ENCODE results near the gene GPR155.

The GPR155 gene, protein sequence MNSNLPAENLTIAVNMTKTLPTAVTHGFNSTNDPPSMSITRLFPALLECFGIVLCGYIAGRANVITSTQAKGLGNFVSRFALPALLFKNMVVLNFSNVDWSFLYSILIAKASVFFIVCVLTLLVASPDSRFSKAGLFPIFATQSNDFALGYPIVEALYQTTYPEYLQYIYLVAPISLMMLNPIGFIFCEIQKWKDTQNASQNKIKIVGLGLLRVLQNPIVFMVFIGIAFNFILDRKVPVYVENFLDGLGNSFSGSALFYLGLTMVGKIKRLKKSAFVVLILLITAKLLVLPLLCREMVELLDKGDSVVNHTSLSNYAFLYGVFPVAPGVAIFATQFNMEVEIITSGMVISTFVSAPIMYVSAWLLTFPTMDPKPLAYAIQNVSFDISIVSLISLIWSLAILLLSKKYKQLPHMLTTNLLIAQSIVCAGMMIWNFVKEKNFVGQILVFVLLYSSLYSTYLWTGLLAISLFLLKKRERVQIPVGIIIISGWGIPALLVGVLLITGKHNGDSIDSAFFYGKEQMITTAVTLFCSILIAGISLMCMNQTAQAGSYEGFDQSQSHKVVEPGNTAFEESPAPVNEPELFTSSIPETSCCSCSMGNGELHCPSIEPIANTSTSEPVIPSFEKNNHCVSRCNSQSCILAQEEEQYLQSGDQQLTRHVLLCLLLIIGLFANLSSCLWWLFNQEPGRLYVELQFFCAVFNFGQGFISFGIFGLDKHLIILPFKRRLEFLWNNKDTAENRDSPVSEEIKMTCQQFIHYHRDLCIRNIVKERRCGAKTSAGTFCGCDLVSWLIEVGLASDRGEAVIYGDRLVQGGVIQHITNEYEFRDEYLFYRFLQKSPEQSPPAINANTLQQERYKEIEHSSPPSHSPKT

DNA sequence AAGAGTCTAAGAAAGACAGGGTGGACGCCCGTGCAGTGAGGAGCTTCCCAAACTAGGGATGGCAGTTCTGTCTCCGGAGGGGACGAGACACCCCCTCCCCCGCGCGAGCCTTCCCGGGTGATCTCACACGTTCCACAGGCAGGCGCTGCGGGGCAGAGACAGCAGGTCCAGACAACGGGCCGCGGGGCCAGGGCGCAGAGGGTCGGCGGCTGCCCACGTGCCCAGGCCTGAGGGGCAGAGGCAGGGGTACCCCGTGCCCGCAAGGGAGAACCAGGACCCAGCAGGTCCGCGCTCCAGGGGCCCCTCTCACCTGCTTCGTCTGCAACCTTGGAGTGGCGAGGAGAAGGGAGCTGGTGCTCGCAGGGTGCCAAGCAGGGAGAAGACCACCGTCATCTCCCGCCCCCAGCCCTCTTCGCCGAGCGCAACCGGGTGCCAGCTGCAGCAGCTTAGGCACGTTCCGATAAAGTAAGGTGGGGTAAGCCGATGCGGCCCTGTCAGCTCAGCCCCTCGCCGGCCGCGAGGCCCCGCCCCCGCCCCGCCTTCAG, at the start of gene GPR155:
TSS of gene GPR155 (minus strand) at position 467 of the 545 bp plus-strand sequence. CDS start 5,073 bp downstream, outside the sequence.
- peak; percentile 48 for DNase-seq
- peak; percentile 72 for ATAC-seq (ENCODE audit: insufficient read depth, low read depth)
- H3K4me1 ChIP-seq (ENCODE audit: insufficient read depth, low read length): peaks cover 54% of the 10 kb centered on the region
- H3K9ac ChIP-seq (ENCODE audit: low read depth, low read length): peak within 1 kb of the TSS; percentile 72
- H3K9me3 ChIP-seq (ENCODE audit: insufficient read depth, low read length, severe bottlenecking): no peaks in the 10 kb centered on the region
- no peaks in the 10 kb centered on the region for H3K79me2 ChIP-seq (ENCODE audit: insufficient read depth, low read length)
- peak within 1 kb of the TSS; percentile 46 to 93 for H3K4me3 ChIP-seq (ENCODE audit: low read depth in 1 of 2, low read length in 2 of 2)
- H3K36me3 ChIP-seq (ENCODE audit: insufficient read depth, low read length): no peaks in the 10 kb centered on the region
- H4K20me1 ChIP-seq (ENCODE audit: insufficient read depth, low read length): no peaks in the 10 kb centered on the region
- H3K4me2 ChIP-seq (ENCODE audit: insufficient read depth, low read length): peak within 1 kb of the TSS; percentile 96
- H3K27me3 ChIP-seq (ENCODE audit: insufficient read depth, low read length, poor library complexity): no peaks in the 10 kb centered on the region
- H2AFZ ChIP-seq (ENCODE audit: low read depth, low read length): peak within 1 kb of the TSS; percentile 76
- peak within 1 kb of the TSS; percentile 93 for H3K27ac ChIP-seq (ENCODE audit: low read length)
- no peak for TF ChIP-seq EZH2 (IDR thresholded peaks at IDR 0.05; ENCODE audit: borderline replicate concordance, low read depth, low read length, severe bottlenecking)
- TF ChIP-seq, protein P1, sequence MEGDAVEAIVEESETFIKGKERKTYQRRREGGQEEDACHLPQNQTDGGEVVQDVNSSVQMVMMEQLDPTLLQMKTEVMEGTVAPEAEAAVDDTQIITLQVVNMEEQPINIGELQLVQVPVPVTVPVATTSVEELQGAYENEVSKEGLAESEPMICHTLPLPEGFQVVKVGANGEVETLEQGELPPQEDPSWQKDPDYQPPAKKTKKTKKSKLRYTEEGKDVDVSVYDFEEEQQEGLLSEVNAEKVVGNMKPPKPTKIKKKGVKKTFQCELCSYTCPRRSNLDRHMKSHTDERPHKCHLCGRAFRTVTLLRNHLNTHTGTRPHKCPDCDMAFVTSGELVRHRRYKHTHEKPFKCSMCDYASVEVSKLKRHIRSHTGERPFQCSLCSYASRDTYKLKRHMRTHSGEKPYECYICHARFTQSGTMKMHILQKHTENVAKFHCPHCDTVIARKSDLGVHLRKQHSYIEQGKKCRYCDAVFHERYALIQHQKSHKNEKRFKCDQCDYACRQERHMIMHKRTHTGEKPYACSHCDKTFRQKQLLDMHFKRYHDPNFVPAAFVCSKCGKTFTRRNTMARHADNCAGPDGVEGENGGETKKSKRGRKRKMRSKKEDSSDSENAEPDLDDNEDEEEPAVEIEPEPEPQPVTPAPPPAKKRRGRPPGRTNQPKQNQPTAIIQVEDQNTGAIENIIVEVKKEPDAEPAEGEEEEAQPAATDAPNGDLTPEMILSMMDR (IDR thresholded peaks at IDR 0.05; ENCODE audit: borderline replicate concordance, extremely low read depth, low read length, poor library complexity, severe bottlenecking): peak; percentile 46

DNA sequence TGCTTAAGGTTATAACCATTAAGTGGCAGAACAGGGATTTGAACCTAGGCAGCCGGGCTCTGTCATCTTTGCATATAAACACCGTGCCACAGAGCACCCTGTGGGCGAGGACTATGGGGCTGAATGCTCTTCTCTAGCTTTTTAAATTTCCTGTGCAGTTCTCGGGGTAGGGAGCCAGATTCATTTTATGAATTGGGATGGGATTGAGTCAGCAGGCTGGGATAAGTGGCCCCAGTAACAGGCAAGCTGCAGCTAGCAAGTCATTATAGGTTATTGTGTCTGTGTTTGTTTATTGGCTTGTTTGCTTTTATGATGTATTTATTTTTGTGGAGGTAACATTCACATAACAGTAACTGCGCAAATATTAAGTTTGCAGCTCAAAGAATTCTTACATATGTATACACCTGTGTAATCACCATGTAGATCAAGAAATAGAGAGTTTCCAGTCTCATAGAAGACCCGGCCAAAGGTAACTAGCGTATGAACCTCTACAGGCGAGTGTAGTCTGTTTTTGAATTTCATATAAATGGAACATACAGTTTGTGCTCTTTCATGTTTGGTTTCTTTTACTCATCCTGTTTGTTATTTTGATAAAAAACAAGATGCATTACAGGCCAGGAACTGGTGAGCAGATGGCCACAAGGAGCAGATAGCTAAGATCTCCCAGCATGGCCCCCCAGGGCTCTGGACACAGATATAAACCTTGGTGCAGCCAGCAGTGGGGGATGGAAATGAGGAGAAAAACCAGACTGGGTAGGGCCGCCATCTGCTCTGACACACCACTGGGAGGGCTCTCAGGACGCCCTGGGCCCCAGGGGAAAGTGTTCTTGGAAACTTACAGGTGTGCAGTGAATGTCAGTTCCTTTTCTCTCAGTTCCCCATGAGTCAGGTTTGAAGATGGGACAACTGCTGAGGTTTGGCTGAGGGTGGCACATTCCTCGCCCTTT, 49.2 kb upstream of the GPR155 start:
- ATAC-seq (ENCODE audit: insufficient read depth, low read depth): peak; percentile 56; the same call in 2 of the 3 replicates
- Histone ChIP-seq H3K4me1 (ENCODE audit: insufficient read depth, low read length) (peaks cover 6% of the 10 kb centered on the region), H3K4me3 (ENCODE audit: low read depth in 1 of 2, low read length in 2 of 2) (no peak overlapping the region), H3K4me2 (ENCODE audit: insufficient read depth, low read length) (no peak overlapping the region), H3K36me3 (ENCODE audit: insufficient read depth, low read length) (no peaks in the 10 kb centered on the region), H3K79me2 (ENCODE audit: insufficient read depth, low read length) (no peaks in the 10 kb centered on the region), H3K27ac (ENCODE audit: low read length) (no peak overlapping the region), H3K27me3 (ENCODE audit: insufficient read depth, low read length, poor library complexity) (no peaks in the 10 kb centered on the region), H3K9ac (ENCODE audit: low read depth, low read length) (no peak overlapping the region), H2AFZ (ENCODE audit: low read depth, low read length) (no peak overlapping the region), H4K20me1 (ENCODE audit: insufficient read depth, low read length) (no peaks in the 10 kb centered on the region), H3K9me3 (ENCODE audit: insufficient read depth, low read length, severe bottlenecking) (no peaks in the 10 kb centered on the region)
- TF ChIP-seq EZH2 (IDR thresholded peaks at IDR 0.05; ENCODE audit: borderline replicate concordance, low read depth, low read length, severe bottlenecking): no peak
- TF ChIP-seq, protein P1 (IDR thresholded peaks at IDR 0.05; ENCODE audit: borderline replicate concordance, extremely low read depth, low read length, poor library complexity, severe bottlenecking): no peak
- peak; percentile 22 for DNase-seq

DNA sequence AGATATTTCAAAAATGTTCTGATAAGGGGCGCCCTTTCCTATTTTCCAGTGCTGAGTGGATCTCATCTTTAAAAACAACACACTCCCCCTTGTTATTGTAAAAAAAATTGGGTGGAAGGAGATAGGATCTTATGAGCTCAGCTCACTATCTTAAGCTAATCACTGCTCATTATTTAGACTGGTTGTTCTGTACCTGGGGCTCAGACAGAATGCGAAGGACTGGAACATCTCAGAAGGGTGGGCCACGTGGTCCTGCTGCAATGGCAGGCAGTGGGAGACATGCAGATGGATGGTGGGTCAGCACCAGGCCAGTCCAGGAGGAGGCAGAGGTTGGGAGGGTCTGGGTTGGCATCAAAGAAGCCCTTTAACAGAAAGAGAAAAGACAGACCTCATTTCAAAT, 48.3 kb upstream of the GPR155 start:
- H2AFZ ChIP-seq (ENCODE audit: low read depth, low read length): no peak overlapping the region

More for the DNA sequence above, 48.3 kb upstream of the GPR155 start:
- Histone ChIP-seq H3K9ac (ENCODE audit: low read depth, low read length) (no peak overlapping the region), H3K27me3 (ENCODE audit: insufficient read depth, low read length, poor library complexity) (no peaks in the 10 kb centered on the region), H3K4me3 (ENCODE audit: low read depth in 1 of 2, low read length in 2 of 2) (no peak overlapping the region), H3K4me2 (ENCODE audit: insufficient read depth, low read length) (no peak overlapping the region), H3K9me3 (ENCODE audit: insufficient read depth, low read length, severe bottlenecking) (no peaks in the 10 kb centered on the region), H3K79me2 (ENCODE audit: insufficient read depth, low read length) (no peaks in the 10 kb centered on the region), H4K20me1 (ENCODE audit: insufficient read depth, low read length) (no peaks in the 10 kb centered on the region), H3K4me1 (ENCODE audit: insufficient read depth, low read length) (peaks cover 6% of the 10 kb centered on the region), H3K27ac (ENCODE audit: low read length) (no peak overlapping the region), H3K36me3 (ENCODE audit: insufficient read depth, low read length) (no peaks in the 10 kb centered on the region)
- no peak for ATAC-seq (ENCODE audit: insufficient read depth, low read depth)
- TF ChIP-seq EZH2 (IDR thresholded peaks at IDR 0.05; ENCODE audit: borderline replicate concordance, low read depth, low read length, severe bottlenecking): no peak
- TF ChIP-seq, protein P1 (IDR thresholded peaks at IDR 0.05; ENCODE audit: borderline replicate concordance, extremely low read depth, low read length, poor library complexity, severe bottlenecking): no peak
- no peak for DNase-seq

All from DND-41 (cell line).